H9 (cell line): ENCODE results near the gene SNX22. TPM values are rescaled to one million over a fixed set of nuclear protein-coding genes. Genes with fewer than 3 reads are reported as not detected.

Experiments
- DNase-seq: peaks from one replicate; pipeline ENCODE4 v3.0.0-alpha.2; 2017
- H2AFZ ChIP-seq: one replicate; pipeline ENCODE4 v1.6.1; 2013; ENCODE audit warnings: mild to moderate bottlenecking, low read length, control low read depth, moderate library complexity
- H2AK5ac ChIP-seq: 2 replicates; pipeline ENCODE4 v1.6.1; 2013; ENCODE audit warnings: low read length, control low read depth, mixed read lengths; ENCODE audit not compliant: insufficient read length
- H2BK120ac ChIP-seq: one replicate; pipeline ENCODE4 v1.6.1; 2013; ENCODE audit warnings: low read depth, mild to moderate bottlenecking, low read length, control low read depth, inconsistent platforms; ENCODE audit not compliant: poor library complexity, severe bottlenecking
- H2BK12ac ChIP-seq: 2 replicates; pipeline ENCODE4 v1.6.1; 2013; ENCODE audit warnings: low read length, control low read depth, mixed read lengths, low read depth; ENCODE audit not compliant: insufficient read length
- H2BK15ac ChIP-seq: 2 replicates; pipeline ENCODE4 v1.6.1; 2013; ENCODE audit warnings: low read depth, low read length, control low read depth
- H2BK20ac ChIP-seq: one replicate; pipeline ENCODE4 v1.6.1; 2013; ENCODE audit warnings: low read depth, mild to moderate bottlenecking, low read length, control low read depth, inconsistent platforms; ENCODE audit not compliant: poor library complexity, severe bottlenecking
- H2BK5ac ChIP-seq: 2 replicates; pipeline ENCODE4 v1.6.1; 2013; ENCODE audit warnings: low read length, control low read depth, mixed read lengths; ENCODE audit not compliant: insufficient read length
- H3K14ac ChIP-seq: 2 replicates; pipeline ENCODE4 v1.6.1; 2013; ENCODE audit warnings: low read length, control low read depth; ENCODE audit not compliant: insufficient read depth
- H3K18ac ChIP-seq: 2 replicates; pipeline ENCODE4 v1.6.1; 2013; ENCODE audit warnings: low read depth, mild to moderate bottlenecking, mixed read lengths, low read length, control low read depth; ENCODE audit not compliant: insufficient read length
- H3K23ac ChIP-seq: 2 replicates; pipeline ENCODE4 v1.6.1; 2013; ENCODE audit warnings: low read length, control low read depth, mixed read lengths, low read depth; ENCODE audit not compliant: insufficient read length
- H3K23me2 ChIP-seq: 2 replicates; pipeline ENCODE4 v1.6.1; 2013; ENCODE audit warnings: low read depth, mild to moderate bottlenecking, mixed read lengths, low read length, control low read depth; ENCODE audit not compliant: insufficient read length, poor library complexity, severe bottlenecking
- H3K27ac ChIP-seq: 2 replicates; pipeline ENCODE4 v1.5.1; 2013; ENCODE audit warnings: low read length, control low read depth, mixed read lengths, low read depth; ENCODE audit not compliant: insufficient read length
- H3K27me3 ChIP-seq: 2 replicates; pipeline ENCODE4 v1.6.1; 2013; ENCODE audit warnings: low read length, control low read depth, inconsistent platforms; ENCODE audit not compliant: insufficient read depth
- H3K4ac ChIP-seq: 2 replicates; pipeline ENCODE4 v1.6.1; 2013; ENCODE audit warnings: low read depth, mild to moderate bottlenecking, control low read depth, inconsistent platforms, low read length, moderate library complexity
- H3K4me1 ChIP-seq: 2 replicates; pipeline ENCODE4 v1.6.1; 2013; ENCODE audit warnings: low read length, control low read depth, inconsistent platforms; ENCODE audit not compliant: insufficient read depth
- H3K4me2 ChIP-seq: 2 replicates; pipeline ENCODE4 v1.6.1; 2013; ENCODE audit warnings: low read length, control low read depth, mixed read lengths; ENCODE audit not compliant: insufficient read length, insufficient read depth
- H3K56ac ChIP-seq: 2 replicates; pipeline ENCODE4 v1.6.1; 2013; ENCODE audit warnings: low read depth, mild to moderate bottlenecking, mixed read lengths, low read length, control low read depth; ENCODE audit not compliant: insufficient read length
- H3K79me1 ChIP-seq: 2 replicates; pipeline ENCODE4 v1.6.1; 2013; ENCODE audit warnings: low read depth, mild to moderate bottlenecking, moderate library complexity, low read length, control low read depth, inconsistent platforms; ENCODE audit not compliant: insufficient read depth, poor library complexity, severe bottlenecking
- H3K79me2 ChIP-seq: 2 replicates; pipeline ENCODE4 v1.6.1; 2013; ENCODE audit warnings: low read length, control low read depth, inconsistent platforms; ENCODE audit not compliant: insufficient read depth
- H3K9ac ChIP-seq: 2 replicates; pipeline ENCODE4 v1.6.1; 2013; ENCODE audit warnings: low read length, control low read depth, mixed read lengths; ENCODE audit not compliant: insufficient read length; ENCODE audit errors: extremely low read depth
- H3K9me3 ChIP-seq: one replicate; pipeline ENCODE4 v1.6.1; 2013; ENCODE audit warnings: low read depth, low read length, inconsistent platforms; ENCODE audit not compliant: control insufficient read depth
- H3T11ph ChIP-seq: one replicate; pipeline ENCODE4 v1.6.1; 2013; ENCODE audit warnings: mild to moderate bottlenecking, low read length, control low read depth, inconsistent platforms
- H4K20me1 ChIP-seq: one replicate; pipeline ENCODE4 v1.6.1; 2013; ENCODE audit not compliant: control insufficient read depth, insufficient read length, insufficient read depth
- H4K5ac ChIP-seq: 2 replicates; pipeline ENCODE4 v1.6.1; 2013; ENCODE audit warnings: low read depth, mild to moderate bottlenecking, mixed read lengths, low read length, control low read depth; ENCODE audit not compliant: insufficient read length
- H4K8ac ChIP-seq: replicated peaks from 2 replicates; pipeline ENCODE4 v1.6.1; 2013; ENCODE audit warnings: low read length, control low read depth, mixed read lengths, low read depth; ENCODE audit not compliant: insufficient read length
- H4K91ac ChIP-seq: 2 replicates; pipeline ENCODE4 v1.6.1; 2013; ENCODE audit warnings: low read depth, mild to moderate bottlenecking, moderate library complexity, mixed read lengths, low read length, control low read depth; ENCODE audit not compliant: insufficient read length
- H3K27ac Mint-ChIP-seq, 3 experiments: 2 replicates in 2 of 3; 3 replicates in 1 of 3; pipeline ENCODE4 v1.8.0; 2020 to 2021; ENCODE audit warnings: mixed read lengths in 3 of 3, mild to moderate bottlenecking in 1 of 3, moderate library complexity in 1 of 3
- H3K27me3 Mint-ChIP-seq: 2 replicates; pipeline ENCODE4 v1.8.0; 2021; ENCODE audit warnings: low read depth, mild to moderate bottlenecking, moderate library complexity, mixed read lengths
- H3K36me3 Mint-ChIP-seq, 3 experiments: 2 replicates in 2 of 3; 3 replicates in 1 of 3; pipeline ENCODE4 v1.8.0; 2020 to 2021; ENCODE audit warnings: low read depth in 3 of 3, mixed read lengths in 3 of 3; ENCODE audit not compliant: insufficient read depth in 1 of 3
- H3K4me1 Mint-ChIP-seq, 2 experiments: 2 replicates each; pipeline ENCODE4 v1.8.0; 2020; ENCODE audit warnings: mixed read lengths in 2 of 2
- H3K4me3 Mint-ChIP-seq, 2 experiments: 2 replicates in 1 of 2; 3 replicates in 1 of 2; pipeline ENCODE4 v1.8.0; 2020 to 2021; ENCODE audit warnings: mild to moderate bottlenecking in 2 of 2, mixed read lengths in 2 of 2, moderate library complexity in 1 of 2
- H3K9me3 Mint-ChIP-seq, 2 experiments: 2 replicates in 1 of 2; 3 replicates in 1 of 2; pipeline ENCODE4 v1.8.0; 2020; ENCODE audit warnings: mild to moderate bottlenecking in 2 of 2, mixed read lengths in 2 of 2, moderate library complexity in 1 of 2
- CTCF ChIP-seq: fragments of 200-600 bp; sonication (generic); conservative IDR thresholded peaks from 3 replicates; pipeline ENCODE4 v1.8.0; 2021; ENCODE audit warnings: antibody characterized with exemption, mild to moderate bottlenecking
- WGBS: extraction: QIAGEN DNeasy Blood & Tissue Kit; methylation state at CpG from one replicate; pipeline ENCODE4 v1.1.7; 2013; ENCODE audit warnings: missing lambda C conversion rate, low lambda C conversion rate, mixed read lengths; ENCODE audit not compliant: insufficient read length; ENCODE audit errors: extremely low coverage; 5-methylcytosine and 5-hydroxymethylcytosine counted together
- total RNA-seq: library from RNA; stranded (reverse); gene quantifications from 2 replicates; pipeline ENCODE4 v1.2.1, GENCODE V29; 2021

The SNX22 gene
- total RNA-seq, 1 experiment from 2014 or later: 4.8 TPM

GRCh38 chr15:64138331-64138941 lies 13.1 kb upstream of the SNX22 start:
- H3K9ac ChIP-seq: no peak overlapping the region
- H3K27ac ChIP-seq: no peak overlapping the region
- no peaks in the 10 kb centered on the region for H3K9me3 ChIP-seq

More at GRCh38 chr15:64138331-64138941, 13.1 kb upstream of the SNX22 start:
- H3K4me1 Mint-ChIP-seq: peaks cover 0 to 11% of the 10 kb centered on the region in 2 experiments; a peak in 2 of 4 replicates
- Histone ChIP-seq H3K4ac (no peak overlapping the region), H3K18ac (no peak overlapping the region), H2AFZ (no peak overlapping the region), H2BK5ac (no peak overlapping the region), H3K23me2 (no peaks in the 10 kb centered on the region), H3K79me1 (no peaks in the 10 kb centered on the region), H2BK120ac (no peak overlapping the region), H2BK20ac (no peak overlapping the region), H3K4me1 (no peaks in the 10 kb centered on the region), H2BK12ac (no peak overlapping the region), H3K56ac (no peak overlapping the region), H3T11ph (no peak overlapping the region), H2AK5ac (no peak overlapping the region), H3K4me2 (no peak overlapping the region), H3K27me3 (no peaks in the 10 kb centered on the region), H3K79me2 (no peaks in the 10 kb centered on the region), H4K91ac (no peak overlapping the region), H2BK15ac (no peak overlapping the region), H4K20me1 (no peaks in the 10 kb centered on the region), H4K5ac (no peak overlapping the region), H3K23ac (no peak overlapping the region), H3K14ac (no peak overlapping the region), H4K8ac (no peak overlapping the region)
- no peak for DNase-seq
- no peak overlapping the region; a peak in 1 of 7 replicates for H3K27ac Mint-ChIP-seq
- no peak overlapping the region for H3K4me3 Mint-ChIP-seq
- no peaks in the 10 kb centered on the region for H3K27me3 Mint-ChIP-seq
- no CpG with 5 or more reads among the region's 4 CpGs for WGBS
- no peak for TF ChIP-seq CTCF
- H3K36me3 Mint-ChIP-seq: peaks cover 6 to 34% (median 29%) of the 10 kb centered on the region in 3 experiments; a peak in 6 of 7 replicates
- H3K9me3 Mint-ChIP-seq: no peaks in the 10 kb centered on the region
